Measurements from ENCODE around the gene RIPK3.

RIPK3 gene

DNA sequence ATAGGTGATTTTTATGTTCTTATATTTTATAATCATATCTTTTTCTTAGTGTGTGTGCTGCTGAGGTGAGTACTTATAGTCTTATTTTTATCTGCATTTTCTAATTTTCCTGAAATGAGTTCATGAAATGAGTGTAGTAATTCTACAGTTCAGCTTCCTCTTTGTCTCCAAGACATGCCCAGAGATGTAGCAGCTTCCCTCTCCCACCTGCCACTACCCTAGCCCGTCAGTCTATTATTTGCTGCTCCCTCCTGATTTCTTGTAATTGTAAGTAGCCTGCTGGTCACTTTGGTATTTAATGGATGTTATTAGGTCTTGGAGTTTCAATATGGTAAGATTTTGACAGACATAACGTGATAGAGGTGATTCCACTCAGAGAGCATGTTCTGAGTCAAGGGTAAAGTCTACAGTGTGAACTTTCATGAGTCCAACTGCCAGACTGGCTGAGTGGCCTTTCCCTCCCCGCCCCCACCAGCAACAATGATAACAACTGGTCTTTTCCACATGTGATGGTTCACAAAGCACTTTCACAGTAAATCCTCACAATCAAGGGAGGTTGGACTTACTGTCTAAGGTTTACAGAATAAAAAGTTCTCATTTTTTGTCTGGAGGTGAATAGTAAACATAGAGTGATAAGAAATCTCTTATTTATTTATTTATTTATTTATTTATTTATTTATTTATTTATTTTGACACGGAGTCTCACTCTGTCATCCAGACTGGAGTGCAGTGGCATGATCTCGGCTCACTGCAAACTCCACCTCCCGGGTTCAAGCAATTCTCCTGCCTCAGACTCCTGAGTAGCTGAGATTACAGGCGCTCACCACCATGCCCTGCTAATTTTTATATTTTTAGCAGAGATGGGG, 4.2 kb upstream of the RIPK3 start:
- DNase-seq: no peak
- no peak for ATAC-seq (replicated peaks)
- Mint-ChIP-seq H3K27me3 (peaks cover 23 to 32% of the 10 kb centered on the region in 2 donors), H3K27ac (no peak overlapping the region), H3K4me1 (peaks cover 6 to 12% of the 10 kb centered on the region in 2 donors), H3K36me3 (no peaks in the 10 kb centered on the region), H3K4me3 (no peak overlapping the region), H3K9me3 (no peaks in the 10 kb centered on the region)

DNA sequence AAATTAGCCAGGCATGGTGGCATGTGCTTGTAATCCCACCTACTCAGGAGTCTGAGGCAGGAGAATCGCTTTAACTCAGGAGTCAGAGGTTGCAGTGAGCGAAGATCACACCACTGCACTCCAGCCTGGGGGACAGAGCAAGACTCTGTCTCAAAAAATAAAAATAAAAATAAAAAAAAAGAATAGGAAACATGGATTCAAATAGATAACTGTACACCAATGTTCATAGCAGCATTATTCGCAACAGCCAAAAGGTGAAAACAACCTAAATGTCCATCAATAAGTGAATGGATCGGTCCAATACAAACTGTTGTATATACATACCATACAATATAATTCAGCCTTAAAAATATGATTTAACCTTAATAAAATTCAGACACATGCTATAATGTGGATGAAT, 3.1 kb upstream of the RIPK3 start:
- ATAC-seq (replicated peaks) (no peak), DNase-seq (no peak)
- H3K36me3 Mint-ChIP-seq: peaks cover 3 to 5% of the 10 kb centered on the region in 2 donors
- H3K27me3 Mint-ChIP-seq: peaks cover 23 to 32% of the 10 kb centered on the region in 2 donors
- H3K4me1 Mint-ChIP-seq: peaks cover 15 to 23% of the 10 kb centered on the region in 2 donors
- no peak overlapping the region for H3K27ac Mint-ChIP-seq
- H3K9me3 Mint-ChIP-seq: no peaks in the 10 kb centered on the region
- H3K4me3 Mint-ChIP-seq: no peak overlapping the region

DNA sequence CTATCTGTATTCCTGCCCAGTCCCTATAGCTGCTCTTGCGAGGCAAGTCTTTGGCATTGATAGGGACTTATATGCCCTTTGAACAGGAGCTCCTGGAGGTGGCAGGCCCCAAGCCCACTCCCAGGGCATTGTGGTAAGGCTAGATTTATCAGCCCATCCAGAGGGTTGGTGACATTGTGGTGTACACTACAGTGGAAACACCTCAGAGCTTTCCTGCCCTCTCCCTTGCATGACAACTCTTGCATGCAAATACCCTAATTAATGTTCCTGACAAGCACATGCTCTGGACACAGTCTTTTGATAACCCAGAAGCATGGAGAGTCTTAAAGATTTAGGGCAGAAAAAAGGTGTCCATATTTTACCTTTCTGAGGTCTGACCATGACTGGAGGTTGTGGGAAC, 815 bp upstream of the RIPK3 start:
- H3K9me3 Mint-ChIP-seq: no peaks in the 10 kb centered on the region
- H3K4me1 Mint-ChIP-seq: peaks cover 16 to 27% of the 10 kb centered on the region in 2 donors
- no peak overlapping the region for H3K27ac Mint-ChIP-seq
- no peak for DNase-seq
- H3K27me3 Mint-ChIP-seq: peaks cover 16 to 20% of the 10 kb centered on the region in 2 donors
- no peak overlapping the region for H3K4me3 Mint-ChIP-seq
- no peak for ATAC-seq (replicated peaks)
- H3K36me3 Mint-ChIP-seq: peaks cover 16 to 18% of the 10 kb centered on the region in 2 donors

DNA sequence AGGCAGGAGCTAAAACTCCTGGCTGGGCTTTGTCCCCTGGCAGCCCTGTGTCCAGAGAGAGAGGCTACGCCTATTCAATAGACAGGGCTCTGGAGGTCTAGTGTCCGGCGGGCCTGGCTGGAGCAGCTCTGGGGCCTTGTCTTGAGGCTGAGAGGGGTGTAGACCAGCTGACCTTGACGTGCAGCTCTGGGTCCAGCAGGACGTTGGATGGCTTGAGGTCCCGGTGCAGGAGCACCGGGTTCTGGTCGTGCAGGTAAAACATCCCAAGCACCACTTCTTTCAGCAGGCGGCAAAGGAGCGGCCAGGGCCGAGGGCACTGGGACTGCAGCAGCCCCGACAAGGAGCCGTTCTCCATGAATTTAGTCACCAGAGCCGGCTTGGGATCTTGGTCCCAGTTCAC, 948 bp downstream of the RIPK3 start:
- Mint-ChIP-seq H3K27ac (peak overlapping the region; percentile 17), H3K36me3 (peaks cover 16 to 25% of the 10 kb centered on the region in 2 donors), H3K4me1 (peaks cover 28 to 43% of the 10 kb centered on the region in 2 donors), H3K4me3 (peak overlapping the region; percentile 91), H3K9me3 (no peaks in the 10 kb centered on the region), H3K27me3 (peaks cover 18 to 20% of the 10 kb centered on the region in 2 donors)
- no peak for ATAC-seq (replicated peaks)
- no peak for DNase-seq

DNA sequence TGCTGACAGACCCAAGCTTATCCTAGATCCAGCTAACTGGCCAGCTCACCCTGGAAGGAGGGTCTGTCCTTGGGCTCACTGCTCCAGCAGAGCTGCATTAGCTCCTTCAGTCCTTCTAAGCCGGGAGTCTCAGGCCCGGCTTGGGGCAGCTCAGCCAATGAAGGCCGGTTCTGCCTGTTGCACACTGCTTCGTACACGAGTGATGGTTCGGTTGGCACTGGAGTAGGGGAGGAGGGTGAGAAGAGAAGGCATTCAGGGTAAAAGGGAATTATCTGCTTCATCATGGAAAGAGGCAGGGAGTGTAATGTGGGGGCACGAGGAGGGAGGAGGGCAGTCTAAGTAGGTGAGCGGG, 2.0 kb downstream of the RIPK3 start:
- ATAC-seq (replicated peaks): no peak
- Mint-ChIP-seq H3K4me3 (peak overlapping the region in 1 of 2 donors; percentile 36), H3K4me1 (peaks cover 31 to 52% of the 10 kb centered on the region in 2 donors), H3K9me3 (no peaks in the 10 kb centered on the region), H3K27me3 (peaks cover 22 to 24% of the 10 kb centered on the region in 2 donors), H3K27ac (no peak overlapping the region), H3K36me3 (peaks cover 16 to 25% of the 10 kb centered on the region in 2 donors)
- no peak for DNase-seq

DNA sequence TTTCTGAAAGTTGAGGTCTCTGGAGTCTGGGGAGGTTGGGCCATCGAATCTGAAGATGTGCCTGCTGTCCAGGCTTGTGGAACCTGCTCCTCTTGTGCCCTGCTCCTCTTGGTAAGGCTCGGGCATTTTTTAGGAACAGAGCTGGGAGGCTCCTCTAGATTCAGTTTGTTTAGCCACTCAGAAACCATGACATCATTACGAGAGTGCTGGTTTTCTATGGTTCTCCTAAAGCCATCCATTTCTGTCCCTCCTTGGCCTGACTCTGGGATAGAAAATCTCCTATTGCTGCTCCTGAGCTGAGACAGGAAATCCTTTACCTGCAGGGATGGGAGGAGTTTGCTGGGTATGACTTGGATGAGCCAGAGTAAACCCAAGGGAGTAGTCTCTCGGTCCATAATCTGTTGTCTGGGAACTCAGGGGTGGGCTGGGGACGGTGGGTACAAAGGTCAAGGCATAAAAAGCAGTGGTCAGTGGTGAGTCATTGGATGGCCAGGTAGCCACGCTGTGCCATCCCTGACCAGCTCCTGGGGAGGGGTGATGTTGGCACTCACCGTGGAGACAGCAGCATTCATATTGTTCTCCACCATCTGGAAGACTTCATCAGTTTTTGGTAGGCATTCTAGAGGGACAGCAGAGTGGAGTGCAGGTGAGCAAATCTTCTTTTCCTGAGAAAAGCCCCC, 2.5 kb downstream of the RIPK3 start:
- Mint-ChIP-seq H3K36me3 (peaks cover 16 to 25% of the 10 kb centered on the region in 2 donors), H3K4me1 (peaks cover 35 to 57% of the 10 kb centered on the region in 2 donors), H3K4me3 (no peak overlapping the region), H3K27me3 (peaks cover 21 to 29% of the 10 kb centered on the region in 2 donors), H3K27ac (no peak overlapping the region), H3K9me3 (no peaks in the 10 kb centered on the region)
- DNase-seq (no peak), ATAC-seq (replicated peaks) (no peak)

DNA sequence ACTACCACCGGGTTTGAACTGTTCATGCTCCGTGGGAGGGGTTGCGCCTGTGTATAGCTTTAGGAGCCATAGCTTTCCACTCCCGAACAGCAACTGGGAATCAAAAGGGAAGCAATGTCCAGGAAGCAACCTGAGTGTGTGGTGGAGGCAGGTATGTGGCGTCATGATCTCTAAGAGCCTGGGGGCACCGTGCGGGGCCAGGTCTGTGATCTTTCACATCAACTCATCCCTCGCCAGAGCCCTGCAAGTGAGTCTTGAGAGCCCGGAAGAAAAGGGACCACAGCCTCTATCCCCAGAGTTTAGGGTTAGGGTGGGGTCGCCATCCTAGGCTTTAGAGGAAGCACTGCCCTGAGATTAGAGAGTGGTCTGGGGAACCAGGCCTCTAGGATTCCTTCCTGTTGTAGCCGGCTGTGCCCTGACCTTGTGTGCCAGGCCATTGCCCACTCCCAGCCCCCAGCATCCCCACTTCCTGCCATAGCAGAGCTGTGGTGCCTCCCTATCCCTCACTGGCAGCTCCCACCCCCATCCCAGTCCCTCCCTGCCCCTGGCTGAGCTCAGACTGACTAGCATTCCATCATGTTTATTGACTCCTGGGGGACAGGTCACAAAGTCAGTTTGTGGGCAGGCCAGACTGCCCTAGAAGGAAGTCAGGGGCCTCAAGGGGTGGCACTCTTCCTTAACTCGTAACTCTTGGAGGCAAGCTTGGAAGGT, 4.2 kb downstream of the RIPK3 start:
- DNase-seq (no peak), ATAC-seq (replicated peaks) (no peak)
- Mint-ChIP-seq H3K27me3 (peaks cover 16 to 39% of the 10 kb centered on the region in 2 donors), H3K9me3 (no peaks in the 10 kb centered on the region), H3K4me1 (peaks cover 38 to 65% of the 10 kb centered on the region in 2 donors), H3K4me3 (peak overlapping the region in 1 of 2 donors; percentile 57), H3K27ac (no peak overlapping the region), H3K36me3 (peaks cover 16 to 25% of the 10 kb centered on the region in 2 donors)

DNA sequence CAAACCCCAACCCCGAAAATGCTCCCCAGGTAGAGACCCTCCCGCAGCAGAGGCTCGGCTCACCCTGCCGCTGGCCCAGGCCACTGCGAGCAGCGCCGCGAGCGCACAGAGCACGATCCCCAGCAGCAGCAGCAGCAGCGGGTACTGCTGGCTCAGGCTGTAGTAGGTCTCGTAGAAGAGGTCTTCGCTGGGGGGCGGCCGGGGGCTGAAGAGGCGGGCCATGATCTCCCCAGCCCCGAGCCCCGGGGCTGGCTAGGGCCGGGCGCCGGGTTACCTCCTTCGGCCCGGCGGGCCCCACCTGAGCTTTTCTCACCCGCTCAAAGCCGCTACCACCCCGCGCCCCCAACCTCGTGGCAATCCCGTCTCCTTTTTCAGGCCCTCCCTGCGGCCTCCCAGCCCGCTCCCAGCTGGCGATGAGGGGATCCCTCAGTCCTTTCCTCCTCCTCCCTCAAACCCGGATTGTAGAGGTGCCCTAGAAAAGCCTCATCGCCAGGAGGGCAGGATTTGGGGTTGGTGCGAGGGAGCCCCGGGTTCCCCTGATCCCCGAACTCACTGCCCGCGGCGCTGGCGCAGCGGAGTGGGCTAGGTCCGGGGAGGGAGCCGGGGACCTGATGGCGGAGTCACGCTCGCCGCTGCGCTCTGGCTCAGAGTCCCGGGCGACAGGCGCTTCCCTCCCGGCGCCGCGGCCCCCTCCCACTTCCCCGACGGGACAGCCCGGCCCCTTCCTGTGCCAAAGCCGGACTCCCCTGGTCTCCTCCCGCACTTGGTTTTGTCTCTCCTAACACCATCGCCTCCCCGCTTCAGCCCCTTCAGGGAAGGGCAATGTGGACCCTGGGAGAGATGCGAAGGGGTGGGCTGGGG, 5.1 kb downstream of the RIPK3 start, which contains the start of gene ADCY4:
TSS of gene ADCY4 (minus strand) at position 641 of the 861 bp plus-strand sequence. CDS start at position 222, 419 bp downstream.
- peak; percentile 29 to 33 for ATAC-seq (replicated peaks)
- peak within 1 kb of the TSS; percentile 70 to 87 for H3K4me3 Mint-ChIP-seq
- no peak within 1 kb of the TSS for H3K27ac Mint-ChIP-seq
- no peaks in the 10 kb centered on the region for H3K9me3 Mint-ChIP-seq
- no peak for DNase-seq
- peaks cover 36 to 58% of the 10 kb centered on the region in 2 donors for H3K4me1 Mint-ChIP-seq
- peaks cover 16 to 25% of the 10 kb centered on the region in 2 donors for H3K36me3 Mint-ChIP-seq
- H3K27me3 Mint-ChIP-seq: peaks cover 16 to 39% of the 10 kb centered on the region in 2 donors

DNA sequence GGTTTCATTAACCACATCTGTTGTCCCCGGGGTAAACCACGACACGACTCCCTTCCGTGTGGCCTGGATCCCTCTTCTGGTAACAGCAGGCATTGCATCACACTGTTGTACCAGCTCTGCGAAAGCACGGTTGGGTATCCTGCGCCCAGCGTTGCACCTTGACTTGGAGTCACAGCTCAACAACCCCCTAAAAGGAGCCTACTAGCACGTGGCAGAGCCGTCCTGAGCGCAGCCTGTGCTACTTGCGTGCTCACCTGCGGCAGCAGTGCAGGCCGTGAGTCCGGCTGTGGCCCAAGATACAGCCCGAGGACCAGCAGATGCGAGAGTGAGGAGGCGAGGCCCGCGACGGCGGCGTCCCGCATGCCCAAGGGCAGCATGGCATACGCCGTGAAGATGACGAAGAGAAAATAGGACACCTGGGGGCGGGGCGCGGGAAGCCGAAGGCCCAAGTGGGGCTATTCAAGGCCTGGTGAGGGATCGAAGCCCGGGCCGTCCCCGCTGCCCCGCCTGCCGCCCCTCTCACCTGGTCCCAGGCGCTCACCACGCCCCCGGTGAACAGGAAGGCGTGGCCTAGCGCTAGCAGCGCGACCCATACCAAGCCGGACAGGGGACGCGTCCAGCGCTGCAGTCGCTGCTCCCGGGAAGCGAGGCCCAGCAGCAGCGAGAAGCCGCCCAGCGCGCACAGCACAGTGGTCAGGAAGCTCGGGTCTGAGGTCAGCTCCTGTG, 7.4 kb downstream of the RIPK3 start:
- Mint-ChIP-seq H3K36me3 (peaks cover 10 to 15% of the 10 kb centered on the region in 2 donors), H3K9me3 (no peaks in the 10 kb centered on the region), H3K27ac (peak overlapping the region; percentile 77), H3K4me3 (peak overlapping the region; percentile 82 to 87), H3K4me1 (peaks cover 24 to 38% of the 10 kb centered on the region in 2 donors), H3K27me3 (peaks cover 16 to 39% of the 10 kb centered on the region in 2 donors)
- ATAC-seq (replicated peaks) (peak; percentile 88 to 91), DNase-seq (peak; percentile 84)

DNA sequence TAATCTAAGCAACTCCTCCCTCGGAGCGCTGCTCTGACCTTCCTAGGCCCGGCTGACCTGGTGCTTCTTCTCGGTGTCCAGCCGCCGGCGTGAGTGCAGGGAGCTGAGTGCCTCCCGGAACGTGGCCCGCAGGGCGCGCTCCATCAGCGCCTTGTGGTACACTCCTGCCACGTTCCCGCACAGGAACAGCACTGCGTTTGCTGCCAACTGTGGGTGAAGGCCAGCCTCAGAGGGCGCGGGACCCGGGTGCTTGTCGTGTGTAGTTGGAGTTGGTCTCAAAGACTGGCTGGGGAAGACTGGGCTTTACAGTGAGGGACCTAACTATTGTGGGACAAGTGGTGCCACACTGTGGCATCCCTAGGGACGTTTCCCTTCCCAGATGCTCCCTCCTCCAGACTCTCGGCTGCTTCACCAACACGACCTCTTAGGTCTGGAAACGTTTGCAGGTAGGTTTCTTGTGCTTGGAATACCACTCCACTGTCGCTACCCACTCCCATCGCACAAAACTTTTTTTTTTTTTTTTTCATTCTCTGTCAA, 8.0 kb downstream of the RIPK3 start:
- peak overlapping the region; percentile 82 to 87 for H3K4me3 Mint-ChIP-seq

DNA sequence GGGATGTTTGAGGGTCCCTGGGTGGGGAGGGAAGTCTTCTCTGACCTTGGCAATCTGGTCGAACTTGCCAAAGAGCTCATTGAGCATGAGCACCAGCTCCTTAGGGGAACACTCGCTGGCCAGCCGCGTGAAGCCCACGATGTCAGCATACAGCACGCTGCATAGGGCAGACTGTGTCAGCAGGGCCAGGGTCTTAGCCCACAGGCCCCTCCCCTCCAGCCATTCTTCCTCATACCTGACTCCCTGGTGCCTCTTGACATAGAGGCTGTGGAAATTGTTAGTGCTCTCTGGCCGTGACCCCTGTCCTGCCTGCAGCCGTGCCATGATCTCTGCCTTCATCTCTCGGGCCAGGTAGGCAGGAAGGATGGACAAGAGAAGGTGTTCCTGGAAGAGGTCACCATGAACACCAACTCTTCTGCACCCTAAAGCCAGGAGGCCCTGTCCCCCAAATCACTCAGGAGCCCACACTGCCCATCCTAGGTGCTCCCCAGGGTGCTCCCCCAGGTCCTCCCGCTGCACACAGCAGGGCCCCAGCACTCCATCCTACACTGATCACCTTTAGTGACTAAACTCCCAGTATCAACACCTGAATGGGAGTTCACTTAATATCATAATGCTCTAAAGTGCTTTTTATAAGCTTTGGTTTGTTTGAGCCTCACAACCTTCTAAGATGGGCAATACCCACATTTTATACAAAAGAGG, 8.7 kb downstream of the RIPK3 start:
- H3K36me3 Mint-ChIP-seq: peaks cover under 1 to 8% of the 10 kb centered on the region in 2 donors
- peaks cover 16 to 39% of the 10 kb centered on the region in 2 donors for H3K27me3 Mint-ChIP-seq
- H3K4me3 Mint-ChIP-seq: no peak overlapping the region
- no peak overlapping the region for H3K27ac Mint-ChIP-seq
- DNase-seq (no peak), ATAC-seq (replicated peaks) (no peak)
- H3K4me1 Mint-ChIP-seq: peaks cover 24 to 38% of the 10 kb centered on the region in 2 donors
- H3K9me3 Mint-ChIP-seq: no peaks in the 10 kb centered on the region

More for the DNA sequence above, 8.0 kb downstream of the RIPK3 start:
- DNase-seq: no peak
- Mint-ChIP-seq H3K4me1 (peaks cover 24 to 38% of the 10 kb centered on the region in 2 donors), H3K27me3 (peaks cover 16 to 39% of the 10 kb centered on the region in 2 donors), H3K27ac (peak overlapping the region; percentile 77), H3K9me3 (no peaks in the 10 kb centered on the region), H3K36me3 (peaks cover 4 to 13% of the 10 kb centered on the region in 2 donors)
- no peak for ATAC-seq (replicated peaks)

DNA sequence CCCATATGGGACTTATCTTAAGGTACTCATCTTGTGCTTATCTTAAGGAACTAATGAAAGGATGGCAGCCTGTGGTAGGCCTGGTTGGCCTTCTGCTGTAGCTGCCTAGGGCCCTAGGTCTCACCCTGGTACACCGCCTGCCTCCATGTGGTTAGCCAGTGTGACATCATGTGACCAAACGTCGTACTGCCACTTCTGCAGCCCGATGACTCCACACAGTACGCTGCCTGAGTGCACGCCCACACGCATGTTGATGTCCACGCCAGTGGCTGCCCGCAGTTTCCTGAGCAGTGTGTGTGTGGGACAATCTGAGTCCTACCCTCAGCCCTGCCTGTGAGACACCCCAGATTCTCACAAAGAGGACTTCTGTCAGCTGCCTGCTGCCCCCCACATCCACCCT, 10.1 kb downstream of the RIPK3 start:
- no peak for DNase-seq
- Mint-ChIP-seq H3K4me3 (no peak overlapping the region), H3K27me3 (peaks cover 9 to 31% of the 10 kb centered on the region in 2 donors), H3K4me1 (peaks cover 18 to 30% of the 10 kb centered on the region in 2 donors), H3K27ac (no peak overlapping the region), H3K9me3 (no peaks in the 10 kb centered on the region), H3K36me3 (no peaks in the 10 kb centered on the region)
- ATAC-seq (replicated peaks): no peak

Measured in stimulated activated naive B cell treated with anti-CD40 and anti-IgM and Interleukin-4, amounts not matched to agents 10 μg/mL and 1 μg/mL and 100 μg/mL, for 72 hours (primary cell).